ENCODE data around the gene SNAPC2. TPM values are rescaled to one million over a fixed set of nuclear protein-coding genes. Genes with fewer than 3 reads are reported as not detected.

The SNAPC2 gene
- total RNA-seq, 1 donor from 2014 or later, result 32.0 TPM

DNA sequence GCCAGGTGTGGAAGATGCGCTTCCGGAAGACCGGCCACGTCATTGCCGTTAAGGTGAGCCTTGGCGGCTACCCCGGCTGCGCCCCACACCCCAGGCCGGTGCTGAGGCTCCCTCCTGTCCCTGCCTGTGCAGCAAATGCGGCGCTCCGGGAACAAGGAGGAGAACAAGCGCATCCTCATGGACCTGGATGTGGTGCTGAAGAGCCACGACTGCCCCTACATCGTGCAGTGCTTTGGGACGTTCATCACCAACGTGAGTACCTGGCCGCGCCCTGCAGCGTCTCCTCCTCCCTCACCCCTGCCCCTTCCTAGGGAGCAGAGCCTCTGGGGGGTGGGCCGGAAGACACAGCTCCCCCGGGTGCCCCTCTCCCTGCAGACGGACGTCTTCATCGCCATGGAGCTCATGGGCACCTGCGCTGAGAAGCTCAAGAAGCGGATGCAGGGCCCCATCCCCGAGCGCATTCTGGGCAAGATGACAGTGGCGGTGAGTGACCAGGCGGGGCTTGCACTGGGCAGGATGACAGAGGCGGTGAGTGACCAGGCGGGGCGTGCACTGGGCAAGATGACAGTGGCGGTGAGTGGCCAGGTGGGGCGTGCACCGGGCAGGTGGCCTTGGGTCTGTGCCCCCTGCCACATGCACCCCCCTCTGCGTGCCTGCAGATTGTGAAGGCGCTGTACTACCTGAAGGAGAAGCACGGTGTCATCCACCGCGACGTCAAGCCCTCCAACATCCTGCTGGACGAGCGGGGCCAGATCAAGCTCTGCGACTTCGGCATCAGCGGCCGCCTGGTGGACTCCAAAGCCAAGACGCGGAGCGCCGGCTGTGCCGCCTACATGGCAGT lies 9.6 kb upstream of the SNAPC2 start:
- Histone ChIP-seq H3K36me3 (ENCODE audit: control insufficient read depth, insufficient read depth, low read length) (no peaks in the 10 kb centered on the region), H3K27me3 (ENCODE audit: control insufficient read depth, insufficient read depth, low read length) (peaks cover 6% of the 10 kb centered on the region), H3K4me3 (ENCODE audit: low read depth, low read length) (no peak overlapping the region)
- TF ChIP-seq, protein P1, sequence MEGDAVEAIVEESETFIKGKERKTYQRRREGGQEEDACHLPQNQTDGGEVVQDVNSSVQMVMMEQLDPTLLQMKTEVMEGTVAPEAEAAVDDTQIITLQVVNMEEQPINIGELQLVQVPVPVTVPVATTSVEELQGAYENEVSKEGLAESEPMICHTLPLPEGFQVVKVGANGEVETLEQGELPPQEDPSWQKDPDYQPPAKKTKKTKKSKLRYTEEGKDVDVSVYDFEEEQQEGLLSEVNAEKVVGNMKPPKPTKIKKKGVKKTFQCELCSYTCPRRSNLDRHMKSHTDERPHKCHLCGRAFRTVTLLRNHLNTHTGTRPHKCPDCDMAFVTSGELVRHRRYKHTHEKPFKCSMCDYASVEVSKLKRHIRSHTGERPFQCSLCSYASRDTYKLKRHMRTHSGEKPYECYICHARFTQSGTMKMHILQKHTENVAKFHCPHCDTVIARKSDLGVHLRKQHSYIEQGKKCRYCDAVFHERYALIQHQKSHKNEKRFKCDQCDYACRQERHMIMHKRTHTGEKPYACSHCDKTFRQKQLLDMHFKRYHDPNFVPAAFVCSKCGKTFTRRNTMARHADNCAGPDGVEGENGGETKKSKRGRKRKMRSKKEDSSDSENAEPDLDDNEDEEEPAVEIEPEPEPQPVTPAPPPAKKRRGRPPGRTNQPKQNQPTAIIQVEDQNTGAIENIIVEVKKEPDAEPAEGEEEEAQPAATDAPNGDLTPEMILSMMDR (IDR thresholded peaks at IDR 0.05; ENCODE audit: insufficient read depth, low read length, poor library complexity, severe bottlenecking), result no peak
- DNase-seq (ENCODE audit: low read depth), result no peak

DNA sequence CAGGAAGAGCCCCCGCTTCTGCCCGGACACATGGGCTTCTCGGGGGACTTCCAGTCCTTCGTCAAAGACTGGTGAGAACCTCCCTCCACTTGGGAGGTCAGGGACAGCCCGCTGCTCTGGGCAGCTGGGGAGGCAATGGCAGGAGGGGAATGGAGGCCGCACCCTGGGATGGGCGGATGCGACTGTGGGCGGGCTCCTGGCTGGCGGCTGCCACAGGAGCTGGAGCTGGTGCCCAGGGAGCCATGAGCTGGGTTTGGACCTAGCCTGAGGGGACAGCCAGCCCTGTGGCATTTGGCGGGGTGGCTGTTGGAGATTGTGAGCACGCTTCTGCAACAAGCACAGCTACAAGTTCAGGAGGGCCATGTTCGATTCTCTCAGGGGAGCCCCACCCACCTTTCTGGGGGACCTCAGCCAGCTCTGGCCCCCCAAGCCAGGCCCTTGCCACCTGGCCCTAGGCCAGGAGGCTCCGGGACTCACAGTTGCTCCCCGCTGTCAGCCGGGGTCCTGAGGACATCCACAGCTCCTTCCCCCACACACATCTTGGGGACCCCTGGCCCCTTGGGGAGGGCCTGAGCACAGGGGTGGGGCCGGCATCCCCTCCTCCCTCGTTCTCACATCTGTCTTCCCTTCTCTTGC lies 8.5 kb upstream of the SNAPC2 start:
- no peak for DNase-seq (ENCODE audit: low read depth)
- TF ChIP-seq, protein P1 (IDR thresholded peaks at IDR 0.05; ENCODE audit: insufficient read depth, low read length, poor library complexity, severe bottlenecking), result no peak
- Histone ChIP-seq H3K27me3 (ENCODE audit: control insufficient read depth, insufficient read depth, low read length) (peaks cover 17% of the 10 kb centered on the region), H3K36me3 (ENCODE audit: control insufficient read depth, insufficient read depth, low read length) (no peaks in the 10 kb centered on the region), H3K4me3 (ENCODE audit: low read depth, low read length) (no peak overlapping the region)

DNA sequence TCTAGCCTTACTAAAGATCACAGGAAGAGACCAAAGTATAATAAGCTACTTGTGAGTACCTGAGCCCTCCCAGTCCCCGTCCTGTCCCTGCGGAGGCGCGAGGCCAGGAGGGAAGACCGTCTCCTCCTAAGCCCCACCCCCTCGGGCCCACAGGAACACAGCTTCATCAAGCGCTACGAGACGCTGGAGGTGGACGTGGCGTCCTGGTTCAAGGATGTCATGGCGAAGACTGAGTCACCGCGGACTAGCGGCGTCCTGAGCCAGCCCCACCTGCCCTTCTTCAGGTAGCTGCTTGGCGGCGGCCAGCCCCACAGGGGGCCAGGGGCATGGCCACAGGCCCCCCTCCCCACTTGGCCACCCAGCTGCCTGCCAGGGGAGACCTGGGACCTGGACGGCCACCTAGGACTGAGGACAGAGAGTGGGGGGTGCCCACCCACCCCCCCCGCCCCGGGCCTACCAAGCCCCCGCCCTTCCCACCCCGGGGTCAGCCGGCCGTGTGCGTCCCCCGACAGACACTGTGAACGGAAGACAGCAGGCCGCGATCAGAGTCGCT lies 7.9 kb upstream of the SNAPC2 start:
- Histone ChIP-seq H3K4me3 (ENCODE audit: low read depth, low read length) (no peak overlapping the region), H3K36me3 (ENCODE audit: control insufficient read depth, insufficient read depth, low read length) (no peaks in the 10 kb centered on the region), H3K27me3 (ENCODE audit: control insufficient read depth, insufficient read depth, low read length) (peaks cover 21% of the 10 kb centered on the region)
- DNase-seq (ENCODE audit: low read depth), result no peak
- TF ChIP-seq, protein P1 (IDR thresholded peaks at IDR 0.05; ENCODE audit: insufficient read depth, low read length, poor library complexity, severe bottlenecking), result no peak

DNA sequence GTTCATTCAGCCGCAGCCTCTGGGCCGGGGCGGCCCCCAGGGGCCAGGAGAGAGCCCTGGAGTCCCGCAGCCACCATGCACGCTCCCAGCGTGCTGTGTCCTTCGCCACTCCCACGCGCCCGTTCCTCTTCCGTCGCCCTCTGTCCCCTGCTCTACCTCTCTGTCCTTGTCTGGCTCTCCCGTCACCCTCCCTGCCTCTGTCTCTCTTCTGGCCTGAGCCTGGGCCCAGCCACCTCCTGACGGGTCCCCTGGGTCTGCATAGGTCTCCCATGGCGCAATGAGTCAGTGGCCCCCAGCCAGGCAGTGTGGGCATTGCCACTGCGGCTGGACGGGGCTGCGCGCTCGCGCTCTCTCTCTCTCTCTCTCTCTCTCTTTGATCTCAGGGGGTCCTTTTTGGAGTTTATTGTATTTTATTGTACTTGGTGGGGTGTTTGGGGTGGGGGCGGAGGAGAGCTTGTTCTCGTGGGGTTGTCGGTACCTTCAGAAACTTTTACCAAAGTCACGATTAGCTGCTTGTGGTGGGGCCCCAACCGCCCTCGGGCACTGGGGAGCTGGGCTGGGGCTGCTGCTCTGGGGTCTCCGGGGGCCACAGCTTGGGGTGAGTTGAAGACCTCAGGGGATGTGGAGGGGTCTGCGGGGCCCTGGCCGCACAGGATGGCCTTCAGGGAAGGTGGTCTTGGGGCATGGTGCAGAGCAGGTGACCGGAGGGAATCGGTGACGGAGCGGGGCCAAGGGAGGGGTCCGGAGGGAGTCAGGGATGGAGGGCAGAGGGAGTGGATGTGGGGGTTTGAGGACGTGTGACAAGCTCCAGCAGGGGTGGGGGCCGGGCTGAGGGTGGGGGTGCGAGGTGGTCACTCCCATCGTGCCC lies 7.2 kb upstream of the SNAPC2 start:
- peaks cover 28% of the 10 kb centered on the region for H3K27me3 ChIP-seq (ENCODE audit: control insufficient read depth, insufficient read depth, low read length)
- no peaks in the 10 kb centered on the region for H3K36me3 ChIP-seq (ENCODE audit: control insufficient read depth, insufficient read depth, low read length)
- no peak overlapping the region for H3K4me3 ChIP-seq (ENCODE audit: low read depth, low read length)
- TF ChIP-seq, protein P1 (IDR thresholded peaks at IDR 0.05; ENCODE audit: insufficient read depth, low read length, poor library complexity, severe bottlenecking), result no peak
- no peak for DNase-seq (ENCODE audit: low read depth)

DNA sequence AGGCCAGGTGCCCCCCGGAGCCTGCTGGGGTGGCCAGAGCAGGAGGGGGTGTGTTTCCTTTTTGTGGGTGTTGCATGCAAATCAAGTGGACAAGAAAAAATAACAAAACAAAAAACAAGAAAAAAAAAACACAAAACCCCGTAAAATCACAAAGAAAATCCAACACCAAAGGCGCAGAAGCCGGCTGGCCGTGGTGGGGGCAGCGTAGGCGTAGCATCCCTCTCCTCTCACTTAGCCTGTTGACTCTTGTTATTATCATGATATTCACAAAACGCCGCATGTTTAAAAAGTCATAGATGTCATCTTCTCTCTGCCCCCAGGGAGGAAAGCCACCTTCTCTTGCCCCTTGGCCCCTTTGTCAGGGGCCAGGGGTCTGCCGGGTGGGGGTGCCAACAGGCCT lies 6.5 kb upstream of the SNAPC2 start:
- no peak overlapping the region for H3K4me3 ChIP-seq (ENCODE audit: low read depth, low read length)
- H3K27me3 ChIP-seq (ENCODE audit: control insufficient read depth, insufficient read depth, low read length), result peaks cover 31% of the 10 kb centered on the region
- H3K36me3 ChIP-seq (ENCODE audit: control insufficient read depth, insufficient read depth, low read length), result no peaks in the 10 kb centered on the region
- TF ChIP-seq, protein P1 (IDR thresholded peaks at IDR 0.05; ENCODE audit: insufficient read depth, low read length, poor library complexity, severe bottlenecking), result no peak
- DNase-seq (ENCODE audit: low read depth), result no peak

Data from kidney epithelial cell (primary cell).